ENCODE data around the gene ATP6V0A4.
"Not testable (repeated sequence)": the region's sequence is repeated elsewhere in the genome, so short reads cannot be mapped to it uniquely, and the experiment has no call there.

Gene ATP6V0A4

DNA sequence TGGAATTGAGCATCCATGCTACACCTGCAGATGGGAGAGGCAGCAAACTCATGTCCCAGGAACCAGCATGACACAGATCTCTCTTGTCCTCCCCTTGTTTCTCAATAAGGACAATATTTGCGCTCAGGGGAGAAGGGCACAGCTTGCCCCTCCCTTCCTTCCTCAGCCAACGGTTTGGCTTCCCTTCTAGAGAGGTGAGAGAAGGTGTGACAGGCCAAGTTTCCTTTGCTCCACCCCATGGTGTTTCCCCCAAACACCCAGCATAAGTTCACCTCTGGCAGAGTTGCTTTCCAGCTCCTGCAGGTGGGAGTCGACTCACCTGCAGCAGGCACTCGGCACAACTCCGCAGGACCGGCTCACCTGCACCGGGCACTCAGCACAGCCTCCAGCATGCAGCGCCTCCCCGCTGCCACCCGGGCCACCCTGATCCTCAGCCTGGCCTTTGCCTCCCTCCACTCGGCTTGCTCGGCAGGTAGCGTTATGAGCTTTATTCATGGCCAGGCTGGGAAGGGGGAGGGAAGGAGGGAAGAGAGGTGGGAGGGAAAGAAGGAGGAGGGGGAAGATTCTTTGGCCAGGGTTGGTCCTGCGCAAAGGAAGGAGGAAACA, at the start of gene ATP6V0A4, which contains the start of gene TMEM213:
ATP6V0A4 (minus strand) TSS at position 482 of the 606 bp plus-strand sequence. CDS start 26,949 bp downstream, outside the sequence.
TMEM213 (plus strand) TSS at position 280 of the 606 bp plus-strand sequence; CDS start at position 391, 111 bp downstream.
- no peak for DNase-seq (ENCODE audit: low read depth in 2 of 2)

DNA sequence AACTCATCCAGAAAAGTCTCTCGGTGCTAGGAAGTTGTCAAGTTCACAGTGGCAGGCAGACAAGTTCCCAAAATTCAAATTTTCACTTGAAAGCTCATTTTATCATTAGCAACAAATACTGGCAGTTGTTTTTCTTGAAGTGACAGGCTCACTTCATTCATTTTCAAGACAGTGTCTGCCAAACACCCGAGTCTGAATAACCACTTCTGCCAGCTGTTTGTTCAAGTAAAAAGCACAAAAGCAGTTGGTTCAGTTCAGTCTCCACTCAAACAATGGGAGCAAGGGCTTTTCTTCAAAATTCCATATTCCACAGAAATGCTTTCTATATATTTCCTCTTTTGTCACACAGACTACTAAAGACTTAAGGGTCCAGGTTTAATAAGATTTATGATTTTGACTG, 47.7 kb upstream of the ATP6V0A4 start:
- no peak for DNase-seq (ENCODE audit: low read depth in 2 of 2)

DNA sequence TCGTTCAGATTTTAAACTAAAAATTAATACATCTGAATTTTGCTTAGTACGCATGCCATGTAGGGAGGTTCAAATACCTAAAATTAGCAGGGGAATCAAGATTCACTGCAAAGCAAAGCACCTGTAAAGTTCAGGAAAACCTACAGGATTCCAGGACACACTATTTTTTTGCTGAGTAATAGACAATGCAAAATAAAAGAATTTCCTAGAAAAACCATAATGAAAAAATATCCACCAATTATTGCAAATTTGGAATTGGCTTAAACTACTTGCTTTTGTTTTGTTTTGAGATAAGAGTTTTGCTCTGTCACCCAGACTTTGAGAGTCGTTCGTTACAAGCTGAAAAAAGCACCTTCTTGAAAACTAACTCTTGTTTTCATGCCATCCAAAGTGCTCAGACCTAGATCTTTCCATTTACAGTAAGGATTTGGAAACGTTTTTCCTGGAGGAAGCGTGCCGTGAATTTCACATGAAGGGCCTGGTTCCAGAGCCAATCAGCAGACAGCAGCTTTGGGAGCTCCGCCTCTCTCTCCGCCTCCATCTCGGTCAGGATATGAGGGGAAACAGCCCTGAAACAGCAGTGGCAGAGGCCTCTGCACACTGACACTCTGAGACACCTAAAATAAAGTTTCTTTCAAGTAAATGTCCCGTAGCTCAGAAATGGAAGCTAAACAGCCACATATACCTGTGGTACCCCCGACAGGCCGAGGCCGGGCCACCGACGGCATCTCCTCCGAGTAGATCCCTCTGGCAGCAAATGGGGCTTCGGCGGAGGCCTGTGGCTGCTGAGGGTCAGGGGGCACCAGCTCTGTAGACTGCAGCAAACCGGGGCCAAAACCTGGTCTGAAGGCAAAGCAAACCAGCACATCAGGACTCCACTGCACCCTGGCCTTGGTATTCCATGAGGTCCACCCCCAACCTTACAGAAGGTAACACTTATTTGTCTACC, 45.9 kb upstream of the ATP6V0A4 start:
- DNase-seq (ENCODE audit: low read depth in 2 of 2) = no peak

DNA sequence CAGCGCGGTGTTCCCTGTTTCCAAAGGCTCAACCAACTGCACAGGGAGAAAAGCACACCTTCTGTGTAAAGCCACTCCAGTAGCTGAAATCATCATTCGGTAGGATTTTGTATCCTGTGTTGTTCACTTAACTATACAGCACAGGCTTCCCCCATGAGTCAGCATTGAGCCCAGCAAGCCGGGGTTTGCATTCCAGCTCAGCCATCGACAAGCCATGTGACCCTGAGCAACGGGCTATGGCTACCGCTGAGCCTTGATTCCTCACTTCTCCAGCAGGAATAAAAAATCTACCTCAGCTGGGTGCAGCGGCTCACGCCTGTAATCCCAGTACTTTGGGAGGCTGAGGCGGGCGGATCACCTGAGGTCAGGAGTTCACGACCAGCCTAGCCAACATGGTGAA, 44.1 kb upstream of the ATP6V0A4 start:
- DNase-seq (ENCODE audit: low read depth in 2 of 2) = no peak

DNA sequence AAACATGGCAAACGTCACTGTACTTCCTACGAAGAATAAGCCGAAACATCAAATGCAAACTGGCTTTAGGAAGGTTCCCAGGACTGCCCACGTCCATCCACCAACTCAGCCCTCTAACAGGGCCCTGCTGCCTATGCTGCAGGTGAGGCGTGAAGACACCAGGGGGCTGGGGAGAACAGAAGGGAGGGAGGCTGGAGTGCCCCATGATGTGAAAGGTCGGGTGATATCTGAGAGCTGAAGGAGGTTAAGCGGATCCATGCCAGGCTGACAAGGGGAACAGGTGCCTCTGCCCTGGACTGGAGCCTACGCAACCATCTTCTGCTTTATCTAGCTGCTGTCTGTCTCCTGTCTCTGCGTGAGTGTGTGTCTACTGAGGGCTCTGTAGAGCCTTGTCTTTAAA, 40.2 kb upstream of the ATP6V0A4 start:
- DNase-seq (ENCODE audit: low read depth in 2 of 2) = no peak

DNA sequence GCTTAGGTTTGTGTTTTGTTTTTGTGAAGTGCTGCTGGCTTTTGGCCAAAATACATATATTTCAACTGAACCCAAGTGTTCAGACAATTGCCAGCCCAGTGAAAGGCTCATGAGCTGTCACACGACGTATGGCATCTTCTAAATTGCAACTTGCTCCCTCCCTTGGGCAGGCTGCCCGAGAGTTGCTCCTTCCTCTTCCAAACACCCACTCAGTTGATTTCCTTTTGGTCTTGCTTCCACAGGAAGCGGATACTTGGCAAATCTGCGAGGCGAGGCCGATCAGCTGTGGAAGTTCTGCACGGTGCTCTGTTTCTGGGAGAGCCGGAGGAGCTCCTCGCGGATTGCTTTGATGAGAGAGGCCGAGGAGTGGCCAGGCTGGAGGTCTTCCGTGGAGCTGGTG, 39.6 kb upstream of the ATP6V0A4 start:
- no peak for DNase-seq (ENCODE audit: low read depth in 2 of 2)

DNA sequence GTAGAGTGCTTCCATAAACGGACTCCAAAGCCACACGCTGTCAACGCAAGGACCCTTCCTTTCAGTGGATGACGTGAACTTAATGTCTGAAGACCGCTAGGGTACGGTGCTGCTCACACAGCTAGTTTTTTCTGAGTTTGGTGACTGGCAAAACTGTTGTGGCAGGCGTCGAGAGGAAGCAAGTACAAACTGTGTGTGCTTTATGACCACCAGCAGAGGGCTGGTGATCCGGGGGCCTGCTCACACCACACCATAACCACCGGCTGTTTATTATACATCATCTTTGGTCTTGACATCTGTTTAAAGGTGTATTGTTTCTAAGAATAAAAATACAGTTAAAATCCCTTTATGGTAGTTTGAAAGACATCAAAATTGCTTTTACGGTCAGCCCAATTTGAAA, 37.1 kb upstream of the ATP6V0A4 start:
- DNase-seq (ENCODE audit: low read depth in 2 of 2) = no peak

DNA sequence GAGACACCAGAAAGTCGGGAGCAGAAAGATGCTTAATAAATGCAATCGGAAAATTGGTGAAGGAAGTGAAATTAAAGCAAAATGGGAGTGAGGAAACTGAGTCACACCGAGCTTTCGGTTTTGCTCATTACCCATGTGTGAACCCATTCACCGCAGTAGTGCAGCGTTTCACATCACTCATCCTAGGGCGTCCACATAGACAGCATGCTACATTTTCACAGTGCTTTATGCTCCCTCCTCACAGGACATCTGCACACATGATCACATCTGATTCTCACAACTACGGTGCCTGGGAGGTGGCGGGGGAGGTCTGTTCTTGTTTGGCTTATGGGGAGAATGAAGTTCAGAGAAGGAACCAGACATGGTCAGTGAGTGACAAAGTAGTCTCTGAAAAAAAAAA, 36.6 kb upstream of the ATP6V0A4 start:
- no peak for DNase-seq (ENCODE audit: low read depth in 2 of 2)

DNA sequence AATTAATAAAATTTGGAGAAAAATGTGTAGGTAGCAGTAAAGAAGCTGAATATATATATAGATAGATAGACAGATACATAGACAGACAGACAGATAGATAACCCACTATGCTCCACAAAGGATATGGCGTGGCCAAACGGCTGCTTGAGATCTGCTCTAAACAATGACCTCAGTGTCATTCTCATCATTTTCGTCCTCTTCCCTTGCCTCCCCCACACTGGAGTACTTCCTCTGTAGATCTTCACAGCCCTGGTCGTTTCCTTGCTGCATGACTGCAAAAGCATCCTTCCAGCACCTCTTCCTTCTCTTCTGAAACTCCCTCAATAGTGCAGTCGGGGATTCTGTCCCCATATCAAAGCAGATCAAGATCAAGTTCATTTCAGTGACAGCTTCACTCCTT, 35.6 kb upstream of the ATP6V0A4 start:
- no peak for DNase-seq (ENCODE audit: low read depth in 2 of 2)

DNA sequence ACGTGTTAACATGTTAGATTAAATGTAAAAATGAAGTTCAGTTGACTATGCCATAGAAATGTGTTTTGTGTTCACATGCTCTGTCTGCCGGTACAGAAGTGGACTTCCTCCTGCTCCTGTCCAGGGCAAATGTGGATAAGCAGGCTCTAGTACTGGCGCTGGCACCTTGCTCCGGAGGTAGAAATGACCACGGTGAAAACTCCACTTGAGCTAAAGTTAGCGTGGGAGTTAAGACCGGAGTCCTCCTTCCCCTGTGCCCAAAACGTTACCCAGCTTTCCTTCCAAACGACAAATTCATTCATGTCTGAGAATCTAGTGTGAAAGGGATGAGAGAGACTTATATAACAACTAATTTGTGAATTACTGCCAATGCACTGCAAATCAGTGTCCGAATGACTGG, 35.0 kb upstream of the ATP6V0A4 start:
- no peak for DNase-seq (ENCODE audit: low read depth in 2 of 2)

DNA sequence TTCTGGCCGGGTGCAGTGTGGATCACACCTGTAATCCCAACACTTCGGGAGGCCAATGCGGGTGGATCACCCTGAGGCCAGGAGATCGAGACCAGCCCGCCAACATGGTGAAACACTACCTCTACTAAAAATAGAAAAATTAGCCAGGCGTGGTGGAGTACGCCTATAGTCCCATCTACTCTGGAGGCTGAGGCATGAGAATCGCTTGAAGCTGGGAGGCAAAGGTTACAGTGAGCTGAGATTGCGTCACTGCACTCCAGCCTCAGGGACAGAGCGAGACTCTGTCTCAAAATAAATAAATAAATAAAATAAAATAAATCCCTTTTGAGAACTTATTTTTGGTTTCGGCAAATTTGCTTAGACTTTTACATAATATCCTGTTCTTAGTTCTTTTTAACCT, 31.3 kb upstream of the ATP6V0A4 start:
- no peak for DNase-seq (ENCODE audit: low read depth in 2 of 2)

DNA sequence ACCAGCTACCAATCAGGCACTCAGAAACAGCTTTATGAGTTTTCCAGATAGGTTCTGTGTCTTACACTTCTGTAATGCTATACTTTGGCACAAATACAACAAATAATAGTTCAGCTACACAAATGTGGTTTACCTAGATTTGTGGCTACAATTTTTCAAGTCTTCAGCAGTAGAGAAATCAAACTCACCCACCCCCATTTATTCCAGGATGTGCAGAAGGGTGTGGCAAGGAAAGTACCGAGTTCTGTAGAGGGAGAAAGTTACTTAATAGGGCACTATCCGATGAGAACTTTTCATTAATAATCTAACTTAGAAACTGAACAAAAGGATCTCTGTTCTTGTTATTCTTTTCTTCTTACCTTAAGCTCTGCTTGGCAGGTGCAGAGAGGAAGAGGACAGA, 30.3 kb upstream of the ATP6V0A4 start:
- no peak for DNase-seq (ENCODE audit: low read depth in 2 of 2)

DNA sequence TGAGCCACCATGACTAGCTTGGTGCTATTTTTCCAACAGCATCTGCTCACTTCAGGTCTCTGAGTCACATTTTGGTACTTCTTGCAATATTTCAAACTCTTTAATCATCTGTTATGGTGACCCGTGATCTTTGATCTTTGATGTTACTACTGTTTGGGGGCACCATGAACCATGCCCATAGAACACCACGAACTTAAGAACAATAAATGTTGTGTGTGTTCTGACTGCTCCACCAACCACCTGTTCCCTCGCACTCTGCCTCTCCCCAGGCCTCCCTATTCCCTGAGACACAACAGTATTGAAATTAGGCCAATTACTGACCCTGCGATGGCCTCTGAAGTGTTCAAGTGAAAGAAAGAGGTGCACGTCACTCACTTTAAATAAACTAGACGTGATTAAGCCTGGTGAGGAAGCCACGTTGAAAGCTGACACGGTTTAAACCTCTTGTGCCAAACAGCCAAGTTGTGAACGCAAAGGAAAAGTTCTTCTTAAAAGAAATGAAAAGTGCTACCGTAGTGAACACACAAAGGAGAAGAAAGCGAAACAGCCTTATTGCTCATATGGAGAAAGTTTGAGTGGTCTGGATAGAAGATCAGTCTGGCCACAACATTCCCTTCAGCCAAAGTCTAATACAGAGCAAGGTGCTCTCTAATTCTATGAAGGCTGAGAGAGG, 27.2 kb upstream of the ATP6V0A4 start:
- DNase-seq (ENCODE audit: low read depth in 2 of 2) = no peak

DNA sequence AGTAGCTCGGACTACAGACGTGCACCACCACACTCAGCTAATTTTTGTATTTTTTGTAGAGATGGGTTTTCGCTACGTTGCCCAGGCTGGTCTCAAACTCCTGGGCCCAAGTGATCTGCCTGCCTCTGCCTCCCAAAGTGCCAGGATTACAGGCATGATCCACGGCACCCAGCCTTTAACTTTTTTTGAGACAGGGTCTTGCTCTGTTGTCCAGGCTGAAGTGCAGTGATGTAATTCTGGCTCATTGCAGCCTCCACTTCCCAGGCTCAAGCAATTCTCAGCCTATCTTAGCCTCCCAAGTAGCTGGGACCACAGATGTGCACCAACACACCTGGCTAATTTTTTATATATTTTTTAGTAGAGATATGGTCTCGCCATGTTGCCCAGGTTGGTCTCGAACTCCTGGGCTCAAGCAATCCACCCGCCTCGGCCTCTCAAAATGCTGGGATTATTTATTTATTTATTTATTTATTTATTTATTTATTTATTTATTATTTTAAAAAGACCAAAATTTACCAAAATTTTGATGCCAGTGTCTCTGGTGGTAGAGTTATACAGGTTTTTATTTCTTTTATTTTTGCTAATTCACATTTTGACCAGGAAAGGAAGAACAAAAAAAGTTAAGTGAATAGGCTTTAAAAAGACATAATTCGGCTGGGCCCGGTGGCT, 25.0 kb upstream of the ATP6V0A4 start:
- DNase-seq (ENCODE audit: low read depth in 2 of 2) = no peak

DNA sequence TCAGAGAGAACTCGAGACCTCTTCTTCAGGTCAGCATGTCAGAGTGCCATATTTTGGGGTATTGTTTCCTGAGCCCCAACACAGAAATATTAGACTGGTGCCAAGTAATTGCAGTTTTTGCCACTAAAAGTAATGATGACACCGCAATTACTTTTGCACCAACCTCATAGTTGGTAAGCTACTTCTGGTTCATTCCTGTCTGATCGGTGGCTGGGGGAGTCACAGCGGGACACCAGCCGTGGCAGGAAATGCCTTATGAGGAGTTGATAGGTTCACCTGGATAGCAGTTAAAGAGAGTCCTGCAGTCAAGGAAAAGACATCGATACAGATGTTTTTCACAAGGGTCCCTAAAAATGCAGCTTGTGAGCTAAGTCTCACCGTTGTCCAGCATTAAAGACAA, 23.9 kb upstream of the ATP6V0A4 start:
- DNase-seq (ENCODE audit: low read depth in 2 of 2) = no peak

DNA sequence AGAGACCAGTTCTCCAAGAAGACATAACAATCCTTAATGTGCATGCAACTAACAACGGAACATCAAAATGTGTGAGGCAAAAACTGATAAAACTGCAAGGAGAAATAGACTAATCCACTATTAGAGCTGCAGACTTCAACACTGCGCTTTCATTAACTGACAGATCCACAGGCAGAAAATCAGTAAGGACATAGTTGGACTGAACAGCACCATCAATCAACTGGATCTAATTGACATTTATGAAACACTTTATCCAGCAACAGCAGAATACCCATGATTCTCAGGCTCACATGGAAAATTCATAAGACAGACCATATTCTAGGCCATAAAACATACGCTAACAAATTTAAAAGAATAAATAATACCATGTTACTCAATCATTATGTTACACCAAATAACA, 21.6 kb upstream of the ATP6V0A4 start:
- no peak for DNase-seq (ENCODE audit: low read depth in 2 of 2)

DNA sequence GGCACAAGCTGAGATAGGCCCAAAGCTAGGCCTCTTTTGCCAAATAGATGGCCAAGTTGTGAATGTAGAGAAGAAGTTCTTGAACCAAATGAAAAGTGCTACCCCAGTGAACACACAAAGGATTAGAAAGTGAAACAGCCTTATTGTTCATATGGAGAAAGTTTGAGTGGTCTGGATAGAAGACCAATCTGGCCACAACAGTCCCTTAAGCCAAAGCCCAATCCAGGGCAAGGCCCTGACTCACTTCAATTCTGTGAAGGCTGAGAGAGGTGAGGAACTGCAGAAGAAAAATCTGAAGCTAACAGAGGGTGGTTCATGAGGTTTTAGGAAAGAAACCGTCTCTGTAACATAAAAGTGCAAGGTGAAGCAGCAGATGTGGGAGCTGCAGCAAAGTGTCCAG, 18.7 kb upstream of the ATP6V0A4 start:
- DNase-seq (ENCODE audit: low read depth in 2 of 2) = no peak

DNA sequence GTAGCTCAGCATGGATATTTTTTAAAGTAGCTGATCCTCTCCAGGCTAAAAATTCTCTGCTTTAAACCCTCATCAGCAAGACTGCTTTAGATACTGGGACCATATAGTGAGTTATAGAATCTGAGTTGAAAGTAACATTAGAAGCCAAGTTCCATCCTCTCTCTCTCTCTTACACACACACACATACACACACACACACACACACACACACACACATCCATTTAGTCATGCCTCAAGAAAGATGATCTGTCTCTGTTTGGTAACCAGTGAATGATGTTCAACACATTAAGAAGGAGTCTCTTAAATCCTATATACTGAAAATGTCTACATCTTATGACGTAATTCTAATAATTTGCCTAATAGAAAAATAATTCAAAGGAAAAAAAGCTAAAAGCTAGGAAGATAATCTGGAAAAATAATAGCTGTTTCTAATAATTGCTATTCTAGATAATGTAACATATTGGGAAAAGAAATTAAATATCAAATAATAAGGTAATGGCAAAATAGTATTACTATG, 16.9 kb upstream of the ATP6V0A4 start:
- no peak for DNase-seq (ENCODE audit: low read depth in 2 of 2)

DNA sequence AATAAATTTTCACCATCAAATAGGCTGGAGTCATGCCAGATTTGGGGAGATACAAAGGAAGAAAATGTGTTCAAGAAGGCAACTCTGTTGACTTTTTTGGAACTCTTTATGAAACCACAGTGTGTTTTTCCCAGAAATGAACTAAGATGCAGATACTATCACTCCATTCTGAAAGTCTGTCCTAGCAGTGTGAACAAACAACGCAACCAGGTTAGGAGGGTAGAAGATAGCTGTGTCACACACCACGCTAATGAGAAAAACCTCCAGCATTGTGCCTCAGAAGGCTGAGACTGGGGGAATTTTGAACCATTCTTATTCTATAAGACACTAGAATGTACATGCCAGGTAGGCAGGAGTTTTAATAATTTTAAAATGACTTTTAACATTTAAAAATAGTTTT, 15.9 kb upstream of the ATP6V0A4 start:
- no peak for DNase-seq (ENCODE audit: low read depth in 2 of 2)

DNA sequence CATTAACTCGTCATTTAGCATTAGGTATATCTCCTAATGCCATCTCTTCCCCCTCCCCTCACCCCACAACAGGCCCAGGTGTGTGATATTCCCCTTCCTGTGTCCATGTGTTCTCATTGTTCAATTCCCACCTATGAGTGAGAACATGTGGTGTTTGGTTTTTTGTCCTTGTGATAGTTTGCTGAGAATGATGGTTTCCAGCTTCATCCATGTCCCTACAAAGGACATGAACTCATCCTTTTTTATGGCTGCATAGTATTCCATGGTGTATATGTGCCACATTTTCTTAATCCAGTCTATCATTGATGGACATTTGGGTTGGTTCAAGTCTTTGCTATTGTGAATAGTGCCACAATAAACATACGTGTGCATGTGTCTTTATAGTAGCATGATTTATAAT, 13.3 kb upstream of the ATP6V0A4 start:
- DNase-seq (ENCODE audit: low read depth in 2 of 2) = not testable (repeated sequence)

DNA sequence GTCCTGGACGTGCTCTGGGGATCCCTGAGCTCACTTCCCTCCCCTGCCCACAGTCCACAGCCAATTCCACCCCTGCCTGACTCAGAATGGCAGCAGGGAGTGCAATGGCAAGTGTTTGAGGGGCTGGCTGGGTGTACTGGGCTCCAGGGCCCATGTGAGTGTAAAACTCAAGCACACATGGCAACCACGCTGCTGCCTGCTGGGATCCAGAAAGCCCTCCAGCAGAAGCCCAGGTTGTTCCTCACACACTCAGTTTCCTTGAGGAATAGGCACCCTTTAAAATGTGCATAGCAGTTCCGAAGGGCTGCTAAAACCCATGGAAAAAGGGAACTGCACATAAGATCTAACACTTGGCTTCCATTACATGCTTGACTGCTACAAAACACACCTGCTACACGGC, 11.3 kb upstream of the ATP6V0A4 start:
- DNase-seq (ENCODE audit: low read depth in 2 of 2) = no peak

DNA sequence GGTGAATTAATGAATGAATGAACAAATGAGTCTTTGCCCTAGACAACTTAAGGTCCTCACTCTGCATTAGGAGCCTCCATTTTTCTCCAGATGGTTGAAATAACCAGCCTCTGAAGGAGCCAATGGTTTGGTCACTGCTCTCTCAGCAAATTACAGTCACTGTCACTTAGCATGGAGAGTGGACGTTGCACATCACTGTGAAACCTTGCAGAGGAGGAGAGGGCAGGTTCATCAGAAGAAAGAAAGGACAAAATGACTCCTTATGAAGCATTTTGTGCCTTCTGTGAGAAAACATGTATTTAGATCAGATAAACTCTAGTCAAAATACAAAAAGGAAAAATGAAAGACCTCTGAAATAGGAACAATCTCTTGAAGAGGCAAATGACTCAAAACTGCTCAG, 6.6 kb upstream of the ATP6V0A4 start:
- DNase-seq (ENCODE audit: low read depth in 2 of 2) = no peak
